Activated naive CD4-positive, alpha-beta T cell treated with anti-CD3 and anti-CD28 coated beads, Interleukin-2, amount 10 ng/mL, durations not matched to agents 7 days and 5 days (primary cell): ENCODE results near the gene MYLIP.

Experiments used
- CTCF ChIA-PET: fragments of 350-600 bp; sonication (Branson Sonifier 250); formaldehyde crosslinking; loops from one replicate; lab custom pipeline; 2021; ENCODE audit warnings: antibody characterized with exemption; lab: Charles Lee
- DNase-seq: peaks from one replicate; pipeline ENCODE4 v3.0.0-alpha.2; 2020
- H3K27ac Mint-ChIP-seq: one replicate; pipeline ENCODE4 v1.8.0; 2021; ENCODE audit warnings: mild to moderate bottlenecking, moderate library complexity, mixed read lengths
- H3K27me3 Mint-ChIP-seq: one replicate; pipeline ENCODE4 v1.8.0; 2021; ENCODE audit warnings: mild to moderate bottlenecking, mixed read lengths
- H3K36me3 Mint-ChIP-seq: one replicate; pipeline ENCODE4 v1.8.0; 2021; ENCODE audit warnings: mixed read lengths
- H3K4me1 Mint-ChIP-seq: one replicate; pipeline ENCODE4 v1.8.0; 2021; ENCODE audit warnings: mixed read lengths
- H3K4me3 Mint-ChIP-seq: one replicate; pipeline ENCODE4 v1.8.0; 2021; ENCODE audit warnings: mild to moderate bottlenecking, moderate library complexity, mixed read lengths
- H3K9me3 Mint-ChIP-seq: one replicate; pipeline ENCODE4 v1.8.0; 2021; ENCODE audit warnings: mixed read lengths

The MYLIP gene

DNA sequence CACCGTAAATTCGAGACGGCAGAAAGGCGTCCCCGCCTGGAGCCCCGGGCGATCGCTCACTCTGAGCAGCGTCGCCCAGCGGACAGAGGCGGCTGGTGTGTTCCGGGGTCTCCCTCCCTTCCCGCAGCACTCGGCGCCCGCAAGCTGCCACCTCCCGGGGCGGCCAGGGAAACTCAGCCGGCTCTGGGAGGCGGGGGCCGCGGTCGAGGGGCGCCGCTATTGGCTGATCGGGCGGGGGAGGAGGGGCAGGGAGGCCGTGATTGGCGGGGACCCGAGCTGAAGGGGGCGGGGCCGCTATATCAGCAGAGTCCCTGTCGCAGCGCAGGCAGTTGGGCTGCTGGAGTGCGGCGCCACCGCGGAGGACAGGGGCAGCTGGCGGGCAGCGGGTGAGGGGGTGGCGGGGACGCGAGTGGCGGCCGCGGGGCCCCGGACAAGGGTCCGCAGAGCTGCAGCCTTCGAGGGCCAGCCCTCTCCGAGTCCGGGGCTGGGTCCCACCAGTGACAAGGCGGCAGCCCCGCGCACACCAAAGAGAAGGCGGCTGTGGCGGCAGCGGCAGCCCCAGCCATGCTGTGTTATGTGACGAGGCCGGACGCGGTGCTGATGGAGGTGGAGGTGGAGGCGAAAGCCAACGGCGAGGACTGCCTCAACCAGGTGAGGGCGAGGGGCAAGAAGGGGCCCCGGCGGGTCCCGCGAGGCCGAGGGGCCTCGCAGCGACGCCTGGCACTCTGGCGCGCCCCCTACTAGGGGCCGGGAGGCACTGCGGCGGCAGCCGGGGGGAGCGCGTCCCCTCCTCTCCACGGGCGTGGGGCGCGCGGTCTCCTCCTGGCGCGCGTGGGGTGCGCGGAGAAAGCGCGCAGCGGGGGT lies at the start of gene MYLIP:
MYLIP (plus strand) TSS at position 328 of the 864 bp plus-strand sequence; CDS start at position 565, 237 bp downstream.
- H3K27ac Mint-ChIP-seq, result peak within 1 kb of the TSS; percentile 97
- H3K9me3 Mint-ChIP-seq, result no peaks in the 10 kb centered on the region
- CTCF ChIA-PET, result interaction anchor here (0.9 to 8.4 kb wide), 19 partner anchors 9 to 471 kb away, joined by 3 to 71 read pairs (median 4); no protein-coding TSS in a partner anchor
- H3K27me3 Mint-ChIP-seq, result peaks cover 34% of the 10 kb centered on the region
- H3K4me1 Mint-ChIP-seq, result peaks cover 42% of the 10 kb centered on the region
- peaks cover 27% of the 10 kb centered on the region for H3K36me3 Mint-ChIP-seq
- peak within 1 kb of the TSS; percentile 84 for H3K4me3 Mint-ChIP-seq
- peak; percentile 97 for DNase-seq

DNA sequence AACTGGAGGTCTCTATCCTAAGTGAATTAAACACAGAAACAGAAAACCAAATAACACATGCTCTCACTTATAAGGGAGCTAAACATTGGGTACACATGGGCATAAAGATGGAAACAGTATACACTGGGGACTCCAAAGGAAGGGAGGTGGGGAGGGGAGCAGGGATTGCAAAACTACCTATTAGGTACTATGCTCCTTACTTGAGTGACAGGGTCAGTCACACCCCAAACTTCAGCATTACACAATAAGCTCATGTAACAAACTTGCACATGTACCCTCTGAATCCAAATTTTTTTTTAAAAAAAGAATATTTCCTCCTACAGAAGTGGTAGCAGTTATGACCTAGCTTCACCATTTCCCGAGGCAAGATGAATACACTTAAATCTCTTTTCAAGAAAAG lies 49.5 kb upstream of the MYLIP start:
- no peak for DNase-seq
- Mint-ChIP-seq H3K9me3 (no peaks in the 10 kb centered on the region), H3K4me1 (no peaks in the 10 kb centered on the region), H3K27ac (no peak overlapping the region), H3K36me3 (no peaks in the 10 kb centered on the region), H3K4me3 (no peak overlapping the region), H3K27me3 (peaks cover 5% of the 10 kb centered on the region)
- CTCF ChIA-PET, result no interaction called here

GRCh38 chr6:16080204-16080603 lies 48.7 kb upstream of the MYLIP start:
- Mint-ChIP-seq H3K9me3 (no peaks in the 10 kb centered on the region), H3K4me1 (no peaks in the 10 kb centered on the region), H3K27me3 (peaks cover 5% of the 10 kb centered on the region), H3K36me3 (no peaks in the 10 kb centered on the region), H3K27ac (no peak overlapping the region), H3K4me3 (no peak overlapping the region)
- DNase-seq, result no peak
- CTCF ChIA-PET, result no interaction called here

GRCh38 chr6:16081326-16081725 lies 47.6 kb upstream of the MYLIP start:
- Mint-ChIP-seq H3K4me3 (no peak overlapping the region), H3K27ac (no peak overlapping the region), H3K4me1 (no peaks in the 10 kb centered on the region), H3K36me3 (no peaks in the 10 kb centered on the region), H3K27me3 (peaks cover 5% of the 10 kb centered on the region), H3K9me3 (no peaks in the 10 kb centered on the region)
- DNase-seq, result no peak
- CTCF ChIA-PET, result no interaction called here

DNA sequence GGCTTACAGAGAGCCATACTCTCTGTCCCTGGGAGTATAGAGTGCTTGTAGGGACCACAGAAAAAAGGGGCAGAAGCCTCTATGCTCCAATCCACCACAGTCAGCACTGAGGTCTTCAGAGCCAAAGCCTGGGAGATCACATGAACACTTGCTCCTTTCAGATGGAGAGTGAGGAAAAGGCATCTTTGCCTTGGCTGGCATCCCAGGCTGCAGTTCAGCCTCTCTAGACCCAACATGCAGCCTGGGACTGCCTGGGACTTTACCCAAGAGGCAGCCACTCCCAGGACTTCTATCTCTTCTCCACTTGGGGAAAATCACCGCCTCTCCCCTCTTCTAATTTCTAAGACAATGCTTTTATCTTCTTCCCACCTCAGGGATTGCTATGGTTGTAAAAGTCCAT lies 46.5 kb upstream of the MYLIP start:
- Mint-ChIP-seq H3K36me3 (no peaks in the 10 kb centered on the region), H3K27me3 (peaks cover 5% of the 10 kb centered on the region), H3K27ac (no peak overlapping the region), H3K4me1 (no peaks in the 10 kb centered on the region), H3K9me3 (no peaks in the 10 kb centered on the region), H3K4me3 (no peak overlapping the region)
- no peak for DNase-seq
- CTCF ChIA-PET, result interaction anchor here (1.1 kb wide), 1 partner anchor 101 kb away, joined by 3 read pairs; no protein-coding TSS in a partner anchor

- H3K4me3 Mint-ChIP-seq, result no peak overlapping the region
- H3K27me3 Mint-ChIP-seq, result peaks cover 5% of the 10 kb centered on the region
- H3K4me1 Mint-ChIP-seq, result no peaks in the 10 kb centered on the region
- H3K27ac Mint-ChIP-seq, result no peak overlapping the region
- no peak for DNase-seq
- H3K36me3 Mint-ChIP-seq, result no peaks in the 10 kb centered on the region
- H3K9me3 Mint-ChIP-seq, result no peaks in the 10 kb centered on the region
- CTCF ChIA-PET, result no interaction called here
These were observed 41.9 kb upstream of the MYLIP start for GRCh38 chr6:16086965-16087364.

GRCh38 chr6:16087386-16087785 lies 41.5 kb upstream of the MYLIP start:
- CTCF ChIA-PET, result no interaction called here
- no peak for DNase-seq
- no peaks in the 10 kb centered on the region for H3K36me3 Mint-ChIP-seq
- H3K4me1 Mint-ChIP-seq, result no peaks in the 10 kb centered on the region
- no peaks in the 10 kb centered on the region for H3K9me3 Mint-ChIP-seq
- no peak overlapping the region for H3K4me3 Mint-ChIP-seq
- H3K27ac Mint-ChIP-seq, result no peak overlapping the region
- peaks cover 5% of the 10 kb centered on the region for H3K27me3 Mint-ChIP-seq

- CTCF ChIA-PET, result no interaction called here
- no peaks in the 10 kb centered on the region for H3K36me3 Mint-ChIP-seq
- no peak for DNase-seq
- peaks cover 5% of the 10 kb centered on the region for H3K27me3 Mint-ChIP-seq
- H3K9me3 Mint-ChIP-seq, result no peaks in the 10 kb centered on the region
- no peak overlapping the region for H3K4me3 Mint-ChIP-seq
- no peak overlapping the region for H3K27ac Mint-ChIP-seq
- no peaks in the 10 kb centered on the region for H3K4me1 Mint-ChIP-seq
These were observed 40.5 kb upstream of the MYLIP start for GRCh38 chr6:16088409-16088808.

DNA sequence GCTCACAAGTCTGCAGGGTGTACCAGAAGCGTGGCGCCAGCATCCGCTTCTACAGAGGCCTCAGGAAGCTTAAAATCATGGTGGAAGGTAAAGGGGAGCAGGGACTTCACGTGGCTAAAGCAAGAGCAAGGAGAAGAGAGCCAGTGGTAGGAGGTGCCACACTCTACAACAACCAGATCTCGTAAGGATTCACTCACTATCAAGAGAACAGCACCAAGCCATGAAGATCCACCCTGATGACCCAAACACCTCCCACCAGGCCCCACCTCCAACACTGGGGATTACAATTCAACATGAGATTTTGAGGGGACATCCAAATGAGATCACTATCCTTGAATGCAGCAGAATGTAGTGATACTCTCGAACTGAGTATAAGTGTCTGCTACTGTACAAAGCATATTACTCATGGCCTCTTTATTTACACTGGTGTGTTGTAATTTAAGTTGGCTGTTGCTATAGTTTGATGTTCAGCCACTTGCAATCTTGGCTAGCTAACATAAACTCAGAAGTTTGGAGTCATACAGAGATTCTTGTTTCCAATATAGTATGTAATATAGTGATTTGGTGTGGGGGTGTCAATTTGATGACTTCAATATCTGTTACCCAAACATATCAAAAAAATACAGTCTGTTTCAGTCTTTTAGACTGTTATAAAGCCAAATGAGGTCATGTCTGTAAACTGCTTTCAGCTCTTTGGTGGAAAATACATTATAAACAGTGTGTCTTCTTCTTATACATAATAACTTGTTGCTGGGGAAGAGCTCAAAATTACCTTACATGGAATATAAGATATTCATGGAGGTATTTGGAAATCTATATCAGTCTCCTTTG lies 39.4 kb upstream of the MYLIP start:
- no peaks in the 10 kb centered on the region for H3K27me3 Mint-ChIP-seq
- H3K4me3 Mint-ChIP-seq, result no peak overlapping the region
- no peaks in the 10 kb centered on the region for H3K9me3 Mint-ChIP-seq
- DNase-seq, result no peak
- H3K4me1 Mint-ChIP-seq, result no peaks in the 10 kb centered on the region
- H3K36me3 Mint-ChIP-seq, result no peaks in the 10 kb centered on the region
- H3K27ac Mint-ChIP-seq, result no peak overlapping the region
- CTCF ChIA-PET, result no interaction called here

DNA sequence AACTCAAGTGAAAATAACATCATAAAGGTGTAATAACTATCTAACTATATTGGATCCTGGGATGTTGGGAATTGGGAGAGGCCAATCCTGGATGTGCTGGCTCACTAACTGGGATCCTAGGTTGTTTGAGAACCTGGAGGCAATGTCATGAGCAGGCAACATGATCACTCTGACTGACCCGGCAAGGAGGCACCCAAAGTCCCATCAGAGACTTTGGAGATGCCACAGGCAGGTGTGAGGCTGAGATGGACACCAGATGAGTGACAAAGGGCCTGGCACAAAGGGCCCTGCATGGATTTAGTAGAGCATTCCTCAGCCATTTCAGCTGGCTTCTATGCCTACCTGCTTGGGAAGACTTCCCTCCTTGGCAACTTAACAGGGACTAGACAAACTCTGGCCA lies 38.4 kb upstream of the MYLIP start:
- Mint-ChIP-seq H3K9me3 (no peaks in the 10 kb centered on the region), H3K27me3 (no peaks in the 10 kb centered on the region), H3K27ac (no peak overlapping the region), H3K4me1 (no peaks in the 10 kb centered on the region), H3K36me3 (no peaks in the 10 kb centered on the region), H3K4me3 (no peak overlapping the region)
- CTCF ChIA-PET, result no interaction called here
- DNase-seq, result no peak

DNA sequence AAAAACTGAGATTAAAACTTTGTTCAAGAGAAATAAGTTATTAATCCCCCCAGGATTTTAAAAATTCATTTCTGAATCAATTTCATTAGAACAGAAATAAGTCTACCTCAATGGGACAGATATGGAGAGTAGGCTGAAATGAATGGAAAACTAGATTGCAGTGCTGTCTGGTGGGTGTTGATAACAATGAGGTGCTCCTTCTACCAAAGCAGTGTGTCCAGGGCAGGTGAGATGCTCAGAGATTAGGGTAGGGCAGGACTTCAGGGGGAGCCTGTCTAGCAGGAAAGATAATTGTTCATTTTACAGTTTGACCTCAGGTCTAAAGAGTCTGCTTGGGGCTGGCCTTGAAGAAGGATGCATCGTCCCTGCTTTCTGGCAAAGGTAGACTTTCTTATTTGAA lies 38.0 kb upstream of the MYLIP start:
- H3K27me3 Mint-ChIP-seq, result no peaks in the 10 kb centered on the region
- H3K9me3 Mint-ChIP-seq, result no peaks in the 10 kb centered on the region
- H3K4me1 Mint-ChIP-seq, result no peaks in the 10 kb centered on the region
- DNase-seq, result no peak
- CTCF ChIA-PET, result no interaction called here
- H3K4me3 Mint-ChIP-seq, result no peak overlapping the region
- no peak overlapping the region for H3K27ac Mint-ChIP-seq
- no peaks in the 10 kb centered on the region for H3K36me3 Mint-ChIP-seq

DNA sequence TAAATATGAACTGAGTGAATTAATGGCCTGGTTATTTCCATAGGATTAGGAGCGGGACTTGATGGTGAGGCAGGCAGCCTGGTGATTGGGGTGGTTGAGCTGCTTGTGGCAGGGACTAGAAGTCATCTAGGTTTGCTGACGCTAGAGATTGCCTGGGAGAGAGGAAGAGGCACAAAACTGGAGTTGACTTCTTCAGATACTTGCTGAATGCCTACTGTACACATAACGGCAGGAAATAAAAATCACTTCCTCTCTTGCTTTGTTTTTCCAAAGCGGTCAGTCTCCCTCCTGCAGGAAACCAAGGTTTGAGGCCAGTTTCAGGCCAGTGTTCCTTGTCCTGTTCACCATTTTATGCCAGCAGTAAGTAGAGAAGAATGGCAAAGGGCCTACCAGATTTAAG lies 36.7 kb upstream of the MYLIP start:
- Mint-ChIP-seq H3K27ac (no peak overlapping the region), H3K9me3 (no peaks in the 10 kb centered on the region), H3K4me1 (no peaks in the 10 kb centered on the region), H3K4me3 (no peak overlapping the region), H3K36me3 (no peaks in the 10 kb centered on the region), H3K27me3 (no peaks in the 10 kb centered on the region)
- DNase-seq, result no peak
- CTCF ChIA-PET, result no interaction called here

- Mint-ChIP-seq H3K4me3 (no peak overlapping the region), H3K27me3 (no peaks in the 10 kb centered on the region), H3K9me3 (peaks cover 3% of the 10 kb centered on the region), H3K36me3 (no peaks in the 10 kb centered on the region), H3K27ac (no peak overlapping the region), H3K4me1 (no peaks in the 10 kb centered on the region)
- no peak for DNase-seq
- CTCF ChIA-PET, result interaction anchor here (0.6 kb wide), 1 partner anchor 13 kb away, joined by 3 read pairs; no protein-coding TSS in a partner anchor
These were observed 35.9 kb upstream of the MYLIP start for GRCh38 chr6:16092990-16093389.

DNA sequence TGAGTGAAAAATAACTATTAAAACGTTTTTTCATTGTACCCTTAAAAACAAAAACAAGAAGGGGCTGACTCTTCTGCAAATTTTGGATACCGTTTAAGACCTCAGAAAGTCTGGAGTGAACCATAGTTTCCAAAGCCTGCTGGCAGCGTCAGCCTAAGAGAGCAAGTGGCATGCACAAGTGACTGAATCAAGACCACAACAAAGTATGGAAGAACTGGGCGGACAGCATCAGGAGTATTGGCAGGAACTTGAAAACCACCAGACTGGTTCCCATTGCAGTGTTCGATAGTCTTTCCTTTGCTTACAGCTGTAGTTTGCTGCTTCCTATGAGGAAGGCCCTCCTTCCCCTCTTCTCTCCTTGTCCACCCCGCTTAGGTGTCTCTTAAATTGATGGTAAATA lies 33.7 kb upstream of the MYLIP start:
- no peaks in the 10 kb centered on the region for H3K36me3 Mint-ChIP-seq
- peaks cover 8% of the 10 kb centered on the region for H3K27me3 Mint-ChIP-seq
- DNase-seq, result no peak
- no peak overlapping the region for H3K4me3 Mint-ChIP-seq
- no peaks in the 10 kb centered on the region for H3K4me1 Mint-ChIP-seq
- CTCF ChIA-PET, result no interaction called here
- peaks cover 3% of the 10 kb centered on the region for H3K9me3 Mint-ChIP-seq
- H3K27ac Mint-ChIP-seq, result no peak overlapping the region
